Activated CD4-positive, alpha-beta memory T cell treated with anti-CD3 and anti-CD28 coated beads, Interleukin-2, amount 10 ng/mL, durations not matched to agents 7 days and 5 days (primary cell): Measurements from ENCODE around the gene TTC39B. TPM values are rescaled to one million over a fixed set of nuclear protein-coding genes. Genes with fewer than 3 reads are reported as not detected.

Experiments
- CTCF ChIA-PET: fragments of 350-600 bp; sonication (Branson Sonifier 250); formaldehyde crosslinking; loops from one replicate; lab custom pipeline; 2021; ENCODE audit warnings: antibody characterized with exemption, inconsistent platforms; lab: Charles Lee
- POLR2A ChIA-PET: fragments of 350-600 bp; sonication (Branson Sonifier 250); formaldehyde crosslinking; loops from one replicate; lab custom pipeline; 2021; ENCODE audit warnings: antibody characterized with exemption; lab: Charles Lee
- DNase-seq: peaks from one replicate; pipeline ENCODE4 v3.0.0-alpha.2; 2020
- H3K27ac Mint-ChIP-seq: one replicate; pipeline ENCODE4 v1.8.0; 2021; ENCODE audit warnings: mild to moderate bottlenecking, mixed read lengths
- H3K27me3 Mint-ChIP-seq: one replicate; pipeline ENCODE4 v1.8.0; 2021; ENCODE audit warnings: mixed read lengths
- H3K36me3 Mint-ChIP-seq: one replicate; pipeline ENCODE4 v1.8.0; 2021; ENCODE audit warnings: low read depth, mixed read lengths
- H3K4me1 Mint-ChIP-seq: one replicate; pipeline ENCODE4 v1.8.0; 2021; ENCODE audit warnings: mixed read lengths
- H3K4me3 Mint-ChIP-seq: one replicate; pipeline ENCODE4 v1.8.0; 2021; ENCODE audit warnings: mild to moderate bottlenecking, mixed read lengths
- H3K9me3 Mint-ChIP-seq: one replicate; pipeline ENCODE4 v1.8.0; 2021; ENCODE audit warnings: mixed read lengths
- total RNA-seq, 2 experiments: library from RNA; stranded (reverse); gene quantifications; one replicate each; pipeline ENCODE4 v1.2.3, GENCODE V29; 2021

TTC39B gene
- total RNA-seq, 2 experiments from 2014 or later = 27.5 to 29.6 TPM

DNA sequence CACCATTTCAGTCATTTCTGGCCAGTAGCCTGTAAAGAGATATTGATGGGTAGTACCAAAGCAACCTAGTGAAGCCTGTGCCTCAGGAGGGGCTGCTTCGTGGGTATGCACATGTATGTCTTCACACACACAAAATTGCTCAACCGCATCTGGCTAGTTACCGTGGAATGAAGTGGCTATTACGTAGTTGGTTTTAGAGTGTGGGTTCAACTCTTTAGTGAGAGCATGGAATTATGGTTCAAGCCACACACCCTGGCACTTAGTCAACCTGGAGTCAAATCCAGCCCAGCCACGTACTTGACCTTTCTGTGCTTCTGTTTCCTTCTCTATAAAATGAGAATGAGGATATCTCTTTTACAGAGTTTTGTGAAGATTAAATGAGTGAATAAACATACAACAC is 174.9 kb downstream of the TTC39B start:
- H3K4me3 Mint-ChIP-seq = no peak overlapping the region
- ChIA-PET POLR2A (no interaction called here), CTCF (interaction anchor here (1.4 kb wide), 1 partner anchor 14 kb away, joined by 3 read pairs; no protein-coding TSS in a partner anchor)
- no peaks in the 10 kb centered on the region for H3K36me3 Mint-ChIP-seq
- H3K27ac Mint-ChIP-seq = no peak overlapping the region
- no peaks in the 10 kb centered on the region for H3K9me3 Mint-ChIP-seq
- H3K27me3 Mint-ChIP-seq = peaks cover 10% of the 10 kb centered on the region
- DNase-seq = no peak
- H3K4me1 Mint-ChIP-seq = peaks cover 12% of the 10 kb centered on the region

GRCh38 chr9:15131094-15131493 is 175.9 kb downstream of the TTC39B start:
- Mint-ChIP-seq H3K27me3 (peaks cover 17% of the 10 kb centered on the region), H3K36me3 (no peaks in the 10 kb centered on the region), H3K9me3 (no peaks in the 10 kb centered on the region), H3K4me1 (peaks cover 6% of the 10 kb centered on the region), H3K4me3 (no peak overlapping the region), H3K27ac (no peak overlapping the region)
- no peak for DNase-seq
- ChIA-PET CTCF (interaction anchor here (1.4 kb wide), 1 partner anchor 15 kb away, joined by 3 read pairs; no protein-coding TSS in a partner anchor), POLR2A (no interaction called here)

- Mint-ChIP-seq H3K27me3 (peaks cover 22% of the 10 kb centered on the region), H3K27ac (no peak overlapping the region), H3K9me3 (no peaks in the 10 kb centered on the region), H3K4me3 (no peak overlapping the region), H3K36me3 (no peaks in the 10 kb centered on the region), H3K4me1 (no peaks in the 10 kb centered on the region)
- no peak for DNase-seq
- ChIA-PET CTCF (no interaction called here), POLR2A (no interaction called here)
Measured at GRCh38 chr9:15127831-15128230, 179.2 kb downstream of the TTC39B start.

- Mint-ChIP-seq H3K36me3 (no peaks in the 10 kb centered on the region), H3K9me3 (no peaks in the 10 kb centered on the region), H3K27ac (no peak overlapping the region), H3K4me1 (peaks cover 7% of the 10 kb centered on the region), H3K27me3 (peaks cover 16% of the 10 kb centered on the region), H3K4me3 (no peak overlapping the region)
- ChIA-PET CTCF (no interaction called here), POLR2A (no interaction called here)
- no peak for DNase-seq
Measured at GRCh38 chr9:15121630-15122029, 185.4 kb downstream of the TTC39B start.

GRCh38 chr9:15116130-15116580 is 190.9 kb downstream of the TTC39B start:
- ChIA-PET CTCF (interaction anchor here (1.9 kb wide), 1 partner anchor 8 kb away, joined by 4 read pairs; no protein-coding TSS in a partner anchor), POLR2A (no interaction called here)
- Mint-ChIP-seq H3K27ac (no peak overlapping the region), H3K4me3 (no peak overlapping the region), H3K27me3 (peaks cover 9% of the 10 kb centered on the region), H3K36me3 (no peaks in the 10 kb centered on the region), H3K9me3 (no peaks in the 10 kb centered on the region), H3K4me1 (no peaks in the 10 kb centered on the region)
- no peak for DNase-seq

GRCh38 chr9:15115702-15116101 is 191.3 kb downstream of the TTC39B start:
- no peak overlapping the region for H3K4me3 Mint-ChIP-seq
- DNase-seq = no peak
- H3K9me3 Mint-ChIP-seq = no peaks in the 10 kb centered on the region
- no peaks in the 10 kb centered on the region for H3K36me3 Mint-ChIP-seq
- ChIA-PET CTCF (interaction anchor here (1.2 to 1.9 kb wide), 2 partner anchors 8 to 19 kb away, joined by 4 read pairs; no protein-coding TSS in a partner anchor), POLR2A (no interaction called here)
- no peak overlapping the region for H3K27ac Mint-ChIP-seq
- no peaks in the 10 kb centered on the region for H3K4me1 Mint-ChIP-seq
- H3K27me3 Mint-ChIP-seq = peaks cover 9% of the 10 kb centered on the region

DNA sequence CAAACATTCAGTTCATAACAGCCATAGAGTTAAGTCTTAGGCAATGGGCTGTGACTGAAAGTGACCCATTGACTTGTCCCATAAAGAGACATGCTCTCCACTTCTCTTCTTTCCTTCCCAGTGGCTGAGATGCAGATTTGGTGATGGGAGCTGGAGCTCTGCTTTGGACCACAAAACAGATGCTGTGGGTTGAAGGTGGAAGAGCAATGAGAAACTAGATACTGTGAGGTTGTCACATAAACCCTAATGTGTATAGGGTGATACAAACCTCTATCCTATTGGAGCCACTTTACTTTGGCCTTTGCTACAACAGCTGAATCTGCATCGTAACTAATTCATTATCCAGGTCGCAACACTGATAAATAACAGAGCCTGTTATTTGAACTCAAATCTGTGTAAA is 192.0 kb downstream of the TTC39B start:
- ChIA-PET CTCF (interaction anchor here (1.2 to 1.9 kb wide), 3 partner anchors 9 to 20 kb away, joined by 3 to 4 read pairs (median 4); no protein-coding TSS in a partner anchor), POLR2A (no interaction called here)
- Mint-ChIP-seq H3K36me3 (no peaks in the 10 kb centered on the region), H3K9me3 (no peaks in the 10 kb centered on the region), H3K27me3 (peaks cover 7% of the 10 kb centered on the region), H3K4me3 (no peak overlapping the region), H3K4me1 (no peaks in the 10 kb centered on the region), H3K27ac (no peak overlapping the region)
- no peak for DNase-seq

Other genes starting within 250 kb of the TTC39B start
- 10 to 100 TPM; 35.6 to 37.5 TPM for gene SNAPC3, start 115.7 kb upstream of the TTC39B start, total RNA-seq
- gene PSIP1, start 203.8 kb upstream of the TTC39B start, total RNA-seq = 100 to 1,000 TPM; 109 to 122 TPM
- gene CCDC171, start 245.8 kb upstream of the TTC39B start, total RNA-seq = 1 to 10 TPM; 2.1 to 2.5 TPM